HepG2 (cell line): ENCODE data around the gene STAMBPL1. TPM values are rescaled to one million over a fixed set of nuclear protein-coding genes. Genes with fewer than 3 reads are reported as not detected.

Experiments
- ARID5B ChIP-seq: IDR thresholded peaks from 2 replicates; pipeline ENCODE4 v1.4.0; 2020; ENCODE audit warnings: mild to moderate bottlenecking, missing genetic modification reagents
- CEBPG ChIP-seq: IDR thresholded peaks from 2 replicates; pipeline ENCODE4 v1.6.1; 2016
- CENPBD1 ChIP-seq: sonication (generic); formaldehyde crosslinking; IDR thresholded peaks from 2 replicates; pipeline ENCODE4 v1.8.0; 2022; ENCODE audit warnings: missing genetic modification reagents, low read depth, mild to moderate bottlenecking, borderline replicate concordance
- ELF3 ChIP-seq: IDR thresholded peaks from 2 replicates; pipeline ENCODE4 v1.6.1; 2016; ENCODE audit warnings: missing genetic modification reagents, missing compliant biosample characterization
- FOXK2 ChIP-seq: fragments of 450-650 bp; IDR thresholded peaks from 2 replicates; pipeline ENCODE4 v1.6.1; 2016
- GABPA ChIP-seq, 2 experiments: IDR thresholded peaks; 2 replicates each; pipeline ENCODE4 v1.6.1; 2011 to 2016; ENCODE audit warnings: low read depth in 2 of 2, low read length in 1 of 2, missing biosample characterization in 1 of 2, missing genetic modification characterization in 1 of 2
- HMGA1 ChIP-seq: sonication (generic); formaldehyde crosslinking; conservative IDR thresholded peaks from 2 replicates; pipeline ENCODE4 v1.4.0; 2020; ENCODE audit warnings: missing genetic modification reagents
- HNRNPUL1 ChIP-seq: fragments of 200-400 bp; formaldehyde crosslinking; IDR thresholded peaks from 2 replicates; pipeline ENCODE4 v1.6.1; 2017; ENCODE audit warnings: low read depth, mild to moderate bottlenecking, low read length, moderate library complexity
- MIXL1 ChIP-seq: IDR thresholded peaks from 2 replicates; pipeline ENCODE4 v1.6.1; 2016
- SNAPC4 ChIP-seq: sonication (generic); formaldehyde crosslinking; IDR thresholded peaks from 2 replicates; pipeline ENCODE4 v1.4.0; 2020; ENCODE audit warnings: mild to moderate bottlenecking, missing genetic modification reagents
- SRSF1 ChIP-seq: fragments of 200-400 bp; formaldehyde crosslinking; optimal IDR thresholded peaks from 2 replicates; pipeline ENCODE3; 2017; ENCODE audit warnings: mild to moderate bottlenecking, low read depth, low read length, moderate library complexity
- U2AF1 ChIP-seq: fragments of 200-400 bp; formaldehyde crosslinking; optimal IDR thresholded peaks from 2 replicates; pipeline ENCODE3; 2017; ENCODE audit warnings: mild to moderate bottlenecking, low read depth, low read length
- ZNF225 ChIP-seq: sonication (generic); formaldehyde crosslinking; IDR thresholded peaks from 2 replicates; pipeline ENCODE4 v1.4.0; 2020; ENCODE audit warnings: mild to moderate bottlenecking, missing genetic modification reagents
- ZNF280B ChIP-seq: sonication (generic); formaldehyde crosslinking; IDR thresholded peaks from 2 replicates; pipeline ENCODE4 v1.5.0; 2020; ENCODE audit warnings: missing genetic modification reagents, mild to moderate bottlenecking, borderline replicate concordance
- ZNF572 ChIP-seq: sonication (generic); formaldehyde crosslinking; IDR thresholded peaks from 2 replicates; pipeline ENCODE4 v1.5.1; 2020; ENCODE audit warnings: mild to moderate bottlenecking, missing genetic modification reagents
- ZNF704 ChIP-seq: sonication (generic); formaldehyde crosslinking; IDR thresholded peaks from 2 replicates; pipeline ENCODE4 v1.8.1; 2023; ENCODE audit warnings: mild to moderate bottlenecking, inconsistent platforms, moderate library complexity, missing genetic modification reagents, borderline replicate concordance
- ZNF75D ChIP-seq: sonication (generic); formaldehyde crosslinking; IDR thresholded peaks from 2 replicates; pipeline ENCODE4 v1.8.1; 2023; ENCODE audit warnings: missing genetic modification reagents, mild to moderate bottlenecking, borderline replicate concordance
- polyA plus RNA-seq, 8 experiments: library from polyadenylated mRNA; depleted of rRNA in 3 of 8; stranded (reverse) in 7 of 8; unstranded in 1 of 8; fragments of >200 nt; fragmentation: Illumina TruSeq in 4 of 8; extraction: Trizol in 4 of 8; gene quantifications; 2 replicates each; pipeline versions ENCODE4 v1.2.1 to v1.2.3, GENCODE V29; 2011 to 2016; ENCODE audit warnings: low read depth in 4 of 8, missing spikeins in 1 of 8, mixed read lengths in 1 of 8; ENCODE audit not compliant: insufficient read depth in 1 of 8
- total RNA-seq, 5 experiments: library from RNA; depleted of rRNA; stranded (reverse); fragments of >200 nt; fragmentation: Illumina TruSeq; extraction: Trizol; gene quantifications; 2 replicates each; pipeline ENCODE4 v1.2.3, GENCODE V29; 2016; ENCODE audit warnings: low read depth in 1 of 5

The STAMBPL1 gene
- total and polyA plus RNA-seq, 2 of the 13 experiments (the other 11 are each of a cell fraction or from before 2014, with no cell fraction given), result 1.4 to 1.5 TPM

- TF ChIP-seq SNAPC4 (CRISPR knock-in tag) (no peak), HMGA1 (CRISPR knock-in tag) (no peak), FOXK2 (no peak), ZNF225 (CRISPR knock-in tag) (no peak), CENPBD1 (CRISPR knock-in tag) (no peak), SRSF1 (peak; percentile 69), MIXL1 (CRISPR knock-in tag) (no peak), HNRNPUL1 (no peak), GABPA (IDR thresholded peaks at IDR 0.05; ENCODE audit: low read depth, low read length) (peak; percentile 45; the same call in 1 of the 2 replicates), GABPA (CRISPR knock-in tag; IDR thresholded peaks at IDR 0.05; ENCODE audit: low read depth) (no peak), U2AF1 (peak; percentile 74), ZNF280B (CRISPR knock-in tag) (no peak), ZNF75D (CRISPR knock-in tag) (no peak; the same call in 1 of the 2 replicates), ZNF572 (CRISPR knock-in tag) (no peak), ZNF704 (CRISPR knock-in tag) (0 out of 2 replicates have a peak, but pooled peaks have one; percentile 25), CEBPG (no peak), ARID5B (CRISPR knock-in tag) (peak; percentile 57; the same call in 1 of the 2 replicates), ELF3 (CRISPR knock-in tag) (peak; percentile 26; the same call in 1 of the 2 replicates)
These were observed 434 bp downstream of the STAMBPL1 start (continued) for GRCh38 chr10:88880282-88881076.
